CD4-positive, alpha-beta T cell treated with Interleukin-1 beta for 1 hour (primary cell): ENCODE data around the gene AK4.

Source experiments
- DNase-seq, 2 donors: peaks; one replicate each; pipeline ENCODE4 v3.0.0-alpha.2; 2020 to 2022

The AK4 gene

DNA sequence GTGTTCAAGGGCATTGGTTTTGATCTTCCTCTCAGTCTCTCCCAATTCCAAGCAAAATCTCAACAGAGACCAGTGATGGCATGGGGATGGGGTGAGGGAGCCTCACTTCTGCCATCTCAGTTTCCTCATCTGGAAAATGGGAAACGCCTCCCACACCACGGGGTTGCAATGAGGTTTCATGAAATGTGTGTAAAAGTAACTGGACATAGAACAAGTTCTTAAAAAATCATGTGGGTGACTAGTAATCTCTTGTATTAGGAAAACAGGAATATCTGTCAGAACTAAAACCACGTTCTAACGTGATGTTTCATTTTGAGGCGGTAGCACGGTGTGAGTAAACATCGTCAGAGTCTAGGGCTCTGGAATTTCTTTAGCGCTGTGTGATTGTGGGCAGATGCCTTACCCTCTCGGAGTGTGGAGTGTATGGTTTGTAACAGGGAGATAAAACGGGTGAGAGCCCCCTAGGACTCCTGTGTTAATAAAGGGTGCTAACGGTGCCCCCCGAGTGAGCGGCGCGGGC, 105.9 kb downstream of the AK4 start:
- no peak for DNase-seq

DNA sequence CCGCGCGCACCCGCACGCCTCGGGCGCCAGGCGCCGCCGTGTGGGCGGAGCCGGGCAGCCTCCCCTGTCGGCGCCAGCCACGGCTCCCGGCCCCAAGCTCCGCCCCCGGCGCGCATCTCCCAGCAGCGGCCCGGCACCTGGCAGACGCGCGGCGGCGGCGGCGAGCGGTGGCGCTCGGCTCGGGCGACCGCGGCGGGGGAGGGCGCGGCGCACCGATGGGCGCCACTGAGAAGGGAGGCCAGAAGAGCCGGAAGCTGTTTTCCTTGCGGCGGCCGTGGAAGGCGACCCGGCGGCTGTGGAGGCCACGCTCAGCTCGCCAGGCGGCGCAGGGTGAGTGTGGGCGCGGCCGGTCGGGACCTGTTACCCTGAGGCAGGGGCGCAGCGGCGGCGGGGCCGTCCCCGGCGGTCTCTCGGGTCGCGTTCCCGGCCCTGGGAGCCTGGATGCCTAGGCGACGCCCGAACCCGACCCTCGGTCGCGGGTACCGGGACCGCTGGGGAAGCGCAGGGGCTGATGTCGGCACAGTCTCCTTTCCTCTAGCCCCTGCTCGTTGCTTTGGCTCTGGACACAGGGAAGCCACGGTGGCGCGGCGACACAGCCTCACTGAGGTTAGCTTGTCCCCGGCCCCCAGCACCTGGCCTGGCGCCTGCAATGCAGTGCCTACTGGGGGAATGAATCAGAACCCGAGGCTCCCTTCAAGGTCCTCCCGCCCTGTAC, 106.5 kb downstream of the AK4 start:
- peak; percentile 85 to 86 for DNase-seq

DNA sequence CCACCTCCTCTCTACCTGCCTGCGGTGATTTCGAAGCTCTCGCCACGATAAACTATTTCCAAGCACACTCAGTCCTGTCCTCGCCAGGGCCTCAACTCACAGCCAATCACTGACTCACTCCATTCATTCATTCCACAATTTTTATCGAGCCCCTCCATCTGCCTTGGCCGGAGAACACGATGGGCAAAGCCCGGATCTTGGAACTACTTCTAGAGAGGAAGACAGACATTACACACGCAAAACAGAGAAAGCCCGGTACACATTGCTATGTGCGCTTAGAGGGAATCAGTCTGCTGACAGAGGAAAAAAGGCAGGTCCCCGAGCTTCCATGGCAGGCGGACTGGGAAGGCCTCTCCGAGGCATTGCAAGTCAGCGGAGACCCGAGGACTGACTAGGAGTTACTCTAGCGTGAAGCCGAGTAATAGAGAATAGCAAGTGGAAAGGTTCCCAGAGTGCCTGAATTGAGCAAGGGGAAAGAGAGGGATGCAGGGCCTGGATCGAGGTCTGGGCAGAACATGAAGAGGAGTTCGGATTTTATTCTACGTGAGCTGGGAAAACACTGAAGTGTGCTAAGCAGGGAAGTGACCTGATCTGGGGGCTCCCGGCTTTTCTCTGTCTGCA, 107.1 kb downstream of the AK4 start:
- DNase-seq: no peak

DNA sequence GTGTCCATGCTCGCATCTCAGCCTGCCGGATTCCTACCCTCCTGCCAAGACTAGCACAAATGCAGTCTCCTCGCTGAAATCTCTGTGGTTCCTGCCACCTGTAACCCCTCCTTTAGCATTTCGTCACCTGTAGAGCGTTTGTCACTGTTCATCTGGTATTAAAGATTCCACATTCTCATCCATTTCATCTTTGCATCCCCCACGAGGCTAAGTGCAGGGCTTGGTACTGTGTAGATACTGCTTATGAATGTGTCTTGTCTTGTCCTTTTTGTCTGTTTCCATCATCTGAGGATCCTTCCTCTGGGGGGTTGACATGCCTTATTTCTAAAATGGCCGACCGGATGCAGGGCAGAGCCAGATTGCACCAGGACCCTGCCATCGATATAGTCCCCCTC, 107.7 kb downstream of the AK4 start:
- DNase-seq: no peak

DNA sequence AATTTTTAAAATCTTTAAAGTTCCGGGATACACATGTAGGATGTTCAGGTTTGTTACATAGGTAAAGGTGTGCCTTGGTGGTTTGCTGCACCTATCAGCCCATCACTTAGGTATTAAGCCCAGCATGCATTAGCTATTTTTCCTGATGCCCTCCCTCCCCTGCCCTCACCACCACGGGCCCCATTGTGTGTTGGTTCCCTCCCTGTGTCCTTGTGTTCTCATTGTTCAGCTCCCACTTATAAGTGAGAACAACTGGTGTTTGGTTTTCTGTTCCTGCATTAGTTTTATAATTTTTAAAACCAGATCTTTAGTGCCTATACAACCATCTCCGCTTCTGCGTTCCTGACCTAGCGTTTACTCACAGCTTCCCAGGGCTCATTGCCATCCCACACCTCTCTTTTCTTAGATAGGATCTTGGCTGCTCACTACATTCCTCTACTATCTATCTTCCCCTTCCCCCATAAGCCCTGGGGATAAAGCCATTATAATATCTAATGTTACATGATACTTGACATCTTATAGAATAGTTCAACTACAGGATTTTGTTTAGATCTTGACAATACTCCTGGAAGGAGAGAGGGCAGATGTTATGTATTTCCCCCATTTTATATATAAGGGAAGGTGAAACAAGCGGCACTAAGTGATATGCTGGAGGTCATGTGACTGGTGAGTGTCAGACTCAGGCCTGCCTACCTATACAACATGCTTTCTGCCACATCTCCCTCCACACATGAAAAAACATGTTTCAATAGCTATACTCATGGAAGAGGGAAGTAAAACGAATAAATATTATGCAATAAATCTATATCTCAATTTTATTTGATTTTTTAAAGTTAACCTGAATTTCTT, 109.1 kb downstream of the AK4 start:
- DNase-seq: no peak

DNA sequence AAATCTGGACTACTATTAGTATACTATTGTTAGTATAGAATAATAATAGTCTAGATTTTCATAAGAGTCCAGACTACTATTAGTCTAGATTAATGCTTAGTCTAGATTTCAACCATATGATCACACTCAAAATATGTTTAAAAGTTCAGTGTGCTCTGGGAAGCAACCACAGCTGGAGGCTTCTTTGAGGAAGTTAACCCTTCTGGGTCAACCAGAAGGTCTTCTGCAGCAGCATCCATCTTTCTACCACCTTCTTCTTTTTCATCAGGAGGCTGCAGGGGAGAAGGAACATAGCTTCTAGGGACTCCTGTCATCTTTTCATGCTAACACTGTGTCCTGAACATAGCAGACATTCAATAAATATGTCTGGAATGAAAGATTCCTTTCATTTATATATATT, 110.1 kb downstream of the AK4 start:
- DNase-seq: no peak

DNA sequence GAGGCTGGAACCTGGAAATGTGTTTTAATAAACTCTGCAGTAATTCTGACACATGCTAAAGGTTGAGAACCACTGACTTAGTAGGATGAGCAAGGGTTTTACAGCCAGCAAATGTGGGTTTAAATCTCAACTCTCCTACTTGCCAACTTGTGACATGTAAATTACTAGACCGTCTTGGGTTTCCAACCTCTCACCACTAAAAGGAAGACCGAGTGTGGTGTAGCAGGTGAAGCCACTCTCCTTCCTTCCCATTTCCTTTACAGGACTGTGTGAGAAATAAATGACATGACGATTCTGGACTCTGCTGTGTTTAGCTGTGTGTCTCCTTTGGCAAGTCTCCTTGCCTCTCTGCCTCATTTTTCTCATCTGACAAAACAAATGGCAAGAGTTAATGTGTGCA, 111.8 kb downstream of the AK4 start:
- no peak for DNase-seq

DNA sequence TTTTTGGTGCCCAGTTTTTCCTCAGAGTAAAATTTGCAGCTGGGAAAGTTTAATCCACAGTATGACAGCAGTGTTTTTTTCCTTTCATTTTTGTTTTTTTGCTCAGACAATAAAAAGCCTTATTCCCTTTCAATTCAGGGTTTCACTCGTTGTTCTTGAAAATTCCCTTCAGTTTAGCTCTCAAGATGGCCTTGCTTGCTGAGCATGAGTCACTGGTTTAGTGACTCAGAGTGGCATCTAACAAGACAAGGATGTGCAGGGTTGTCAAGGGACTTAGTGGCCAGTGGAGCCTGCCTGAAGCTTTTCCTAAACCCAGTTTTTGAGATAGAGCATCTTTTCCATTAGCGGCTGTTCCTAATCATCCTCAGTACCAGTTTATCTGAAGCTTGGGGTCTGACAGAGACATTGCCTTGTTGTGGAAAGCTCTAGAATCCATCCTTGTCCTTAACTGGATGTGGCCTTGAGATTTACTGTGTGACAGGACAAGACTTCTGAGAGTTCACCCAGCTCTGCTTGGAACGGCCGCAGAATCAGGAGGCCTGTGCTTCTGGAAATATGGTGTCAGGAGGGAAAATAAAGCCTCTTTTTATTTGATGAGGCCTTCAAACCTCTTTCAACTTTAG, 113.0 kb downstream of the AK4 start:
- no peak for DNase-seq

DNA sequence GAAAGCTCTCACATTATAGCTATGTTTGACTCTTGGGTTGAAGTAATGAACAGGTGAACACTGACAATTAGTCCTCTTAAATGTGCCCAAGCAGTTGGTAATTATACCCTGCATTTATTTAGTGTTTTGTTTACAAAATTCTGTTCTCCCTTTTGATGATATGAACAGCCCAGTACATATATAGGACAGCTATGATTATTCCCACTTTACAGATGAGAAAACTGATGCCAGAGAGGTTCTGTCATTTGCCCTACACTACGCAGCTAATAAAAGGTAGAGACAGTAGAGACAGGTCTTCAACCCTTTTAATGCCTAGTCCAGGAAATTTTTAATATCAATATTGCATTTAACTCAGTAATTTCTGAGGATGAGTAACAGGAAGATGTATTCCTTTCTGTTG, 115.3 kb downstream of the AK4 start:
- no peak for DNase-seq

DNA sequence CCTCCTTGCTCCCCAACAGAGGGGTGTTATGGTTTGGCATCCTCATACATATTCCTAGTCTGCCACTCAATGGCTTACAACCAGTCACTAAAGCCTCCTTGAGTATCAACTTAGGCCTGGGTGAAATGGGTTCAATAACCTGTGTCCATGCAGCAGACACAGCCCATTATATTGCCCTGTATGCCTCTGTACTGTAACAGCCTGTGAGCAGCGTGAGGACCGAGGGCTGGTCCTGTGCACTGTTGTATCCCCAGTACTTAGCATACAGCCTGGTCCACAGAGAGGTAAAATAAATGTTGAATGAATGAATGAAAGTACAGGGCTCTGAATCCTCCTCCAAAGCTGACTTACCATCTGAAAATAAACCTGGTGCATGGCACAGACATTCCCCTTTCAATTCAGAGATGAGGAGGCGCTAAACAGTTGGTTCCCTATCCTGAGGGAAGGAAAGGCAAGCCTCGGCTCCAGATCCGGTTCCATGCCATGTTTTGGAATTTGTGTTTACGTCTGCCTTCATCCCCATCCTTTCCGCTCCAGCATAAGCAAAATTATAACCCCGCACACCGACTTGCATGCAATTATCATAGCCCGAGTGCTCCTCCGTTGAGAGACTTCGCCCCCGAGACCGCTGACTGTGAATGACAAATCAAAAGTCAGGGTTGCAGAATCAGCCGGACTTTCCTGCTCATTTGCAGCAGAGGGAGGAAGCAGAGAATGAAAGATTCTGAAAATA, 116.4 kb downstream of the AK4 start:
- DNase-seq: no peak

DNA sequence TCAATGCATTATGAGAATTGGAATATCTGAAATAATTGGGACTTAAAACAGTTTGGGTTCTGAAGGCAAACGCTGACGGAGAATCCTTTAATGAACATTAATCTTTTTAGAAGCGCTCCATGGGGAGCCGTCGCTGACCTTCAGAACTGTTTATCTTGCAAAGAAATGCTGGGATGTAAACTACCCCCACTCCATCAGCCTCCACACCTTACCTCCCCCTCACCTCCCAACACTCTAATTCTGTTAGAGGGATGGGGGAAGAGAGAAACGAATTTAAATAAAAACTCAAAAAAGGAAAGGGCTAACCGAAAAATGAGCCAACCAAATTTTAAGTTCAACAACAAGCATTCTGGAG, 117.3 kb downstream of the AK4 start:
- DNase-seq: no peak

DNA sequence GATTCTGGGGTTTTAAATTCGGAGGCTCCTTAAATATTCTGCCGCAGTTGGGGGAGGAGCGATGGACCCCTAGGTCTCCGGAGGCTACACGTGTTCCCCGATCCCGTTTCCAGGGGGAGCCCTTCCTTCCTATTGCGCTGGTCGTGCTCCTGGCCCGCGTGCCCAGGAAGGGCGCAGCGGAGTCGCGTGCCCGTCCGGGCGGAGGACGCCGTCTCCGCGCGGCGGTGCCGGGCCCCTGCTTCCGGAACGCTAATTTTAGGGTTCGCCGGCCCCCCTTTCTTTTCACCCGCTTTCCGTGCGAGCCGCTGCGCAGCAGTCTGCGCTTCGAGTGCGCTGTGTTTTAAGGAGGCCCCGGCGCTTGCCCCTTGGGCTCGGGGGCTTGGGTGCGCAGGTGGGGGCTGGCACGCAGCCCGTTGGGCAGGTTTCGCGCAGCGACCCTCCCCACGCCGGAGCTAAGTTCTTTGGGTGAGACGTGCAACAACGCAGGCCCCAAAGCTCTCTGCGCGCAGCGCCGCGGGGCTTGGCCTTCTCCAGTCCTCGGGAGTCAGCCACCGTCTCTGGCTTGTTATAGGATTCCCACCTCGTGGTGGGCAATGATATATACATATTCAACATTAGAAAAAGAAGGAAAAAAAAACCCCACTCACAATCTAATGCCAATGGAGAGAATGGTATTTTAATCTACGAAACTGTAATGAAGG, 117.8 kb downstream of the AK4 start:
- DNase-seq: peak; percentile 16 to 37

DNA sequence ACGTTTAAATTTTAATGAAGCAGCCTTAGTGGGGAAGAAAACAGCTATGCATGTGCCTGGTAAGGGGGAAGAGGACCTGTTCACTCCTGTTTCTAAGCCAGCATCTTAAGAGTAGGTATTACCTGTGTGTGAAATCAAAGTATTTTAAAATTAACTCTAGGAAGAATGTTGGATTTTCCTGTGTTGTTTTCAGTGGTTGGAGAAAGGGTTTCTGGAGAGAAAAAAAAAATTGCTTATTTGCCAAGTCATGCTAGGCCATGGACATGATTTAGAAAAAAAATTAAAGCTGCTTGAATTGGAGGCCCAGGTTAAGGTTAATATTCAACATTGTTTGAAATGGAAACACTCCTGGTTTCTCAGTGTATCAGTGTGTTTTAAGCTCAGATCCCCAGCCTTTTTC, 118.5 kb downstream of the AK4 start:
- DNase-seq: no peak

DNA sequence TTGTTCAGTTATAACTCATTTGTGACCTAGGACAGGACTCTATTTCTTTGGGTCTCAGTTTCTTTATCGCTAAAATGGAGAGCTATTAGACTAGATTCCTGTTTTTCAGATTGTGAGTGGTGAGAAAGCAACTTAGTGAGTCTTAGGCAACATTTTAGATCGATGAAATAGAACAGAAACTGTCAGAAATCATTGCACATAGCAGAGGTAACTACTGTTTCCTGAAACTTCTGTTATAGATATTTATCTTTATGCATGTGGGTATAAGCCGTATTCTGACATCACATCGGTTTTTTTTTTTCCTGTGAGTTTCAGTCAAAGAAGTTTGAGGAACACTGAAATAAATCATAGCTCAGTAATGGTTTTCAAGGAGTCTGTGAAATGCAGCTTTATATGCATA, 119.3 kb downstream of the AK4 start:
- no peak for DNase-seq

DNA sequence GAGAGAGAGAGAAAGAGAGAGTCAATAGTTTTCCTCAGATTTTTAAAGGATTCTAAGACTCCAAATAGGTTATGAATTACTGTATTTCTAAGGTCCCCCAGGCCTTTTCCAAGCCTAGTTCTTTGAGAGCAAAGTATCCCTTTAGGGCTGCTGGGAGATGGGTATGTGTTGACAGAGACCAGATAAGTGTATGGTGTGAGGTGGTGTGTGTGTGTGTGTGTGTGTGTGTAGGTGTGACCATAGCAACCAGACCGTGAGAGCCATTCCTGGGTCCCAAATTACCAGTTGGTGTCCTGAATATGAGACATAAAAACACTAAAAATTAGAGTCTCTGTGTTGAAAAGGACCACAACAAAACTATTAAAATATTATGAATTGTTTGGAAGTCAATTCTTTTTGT, 119.7 kb downstream of the AK4 start:
- no peak for DNase-seq

DNA sequence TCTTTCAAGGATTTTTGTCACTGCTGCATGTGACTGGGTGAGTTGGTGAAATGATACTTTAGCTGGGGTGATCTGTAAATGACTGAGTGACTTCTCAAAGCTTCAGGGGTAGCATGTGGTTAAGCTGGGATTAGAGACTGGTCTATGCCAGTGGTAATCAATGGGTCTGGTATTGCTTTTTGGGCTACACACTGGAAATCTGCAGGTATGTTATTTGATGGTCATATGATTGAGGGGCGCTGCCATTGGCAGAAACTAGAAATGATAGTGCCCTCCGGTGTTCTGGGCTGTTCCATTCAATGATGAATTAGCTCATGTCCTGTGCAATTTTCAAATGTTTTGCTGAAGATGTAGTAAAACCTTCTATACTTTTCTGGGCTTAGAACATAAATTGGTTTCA, 121.6 kb downstream of the AK4 start:
- DNase-seq: no peak

DNA sequence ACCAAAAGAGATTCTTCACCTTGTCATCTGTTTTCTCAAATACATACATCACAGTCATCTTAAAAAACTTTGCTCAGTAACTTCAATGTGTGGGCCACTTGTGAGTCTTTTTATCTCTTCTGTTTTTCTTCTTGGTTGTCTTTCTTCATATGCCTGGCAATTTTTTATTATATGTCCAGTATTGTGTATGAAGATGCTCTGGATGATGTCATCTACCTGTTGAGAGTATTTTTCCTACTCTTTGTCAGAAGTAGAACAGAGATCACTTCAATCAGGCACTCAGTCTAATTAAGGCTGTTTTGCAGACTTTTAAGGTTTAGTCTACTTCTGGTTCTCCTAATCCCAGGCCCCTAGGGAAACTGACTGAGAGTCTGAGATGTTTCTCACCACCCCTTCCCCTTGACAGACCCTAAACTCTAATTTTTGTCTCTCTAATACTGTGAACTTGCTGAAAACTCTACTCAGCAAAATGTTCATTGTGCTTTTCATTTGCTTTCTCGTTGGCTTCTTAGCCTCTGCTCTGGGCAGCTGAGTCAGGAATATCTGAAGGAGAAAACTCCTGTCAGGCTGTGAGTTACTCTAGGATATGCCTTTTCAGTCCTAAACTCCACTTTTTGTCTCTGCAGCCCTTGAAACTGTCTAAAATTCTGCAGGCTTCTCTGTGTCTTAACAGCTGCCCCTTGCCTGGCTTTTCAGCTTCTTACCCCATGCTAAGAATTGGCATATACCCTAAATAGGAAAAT, 128.4 kb downstream of the AK4 start:
- no peak for DNase-seq

DNA sequence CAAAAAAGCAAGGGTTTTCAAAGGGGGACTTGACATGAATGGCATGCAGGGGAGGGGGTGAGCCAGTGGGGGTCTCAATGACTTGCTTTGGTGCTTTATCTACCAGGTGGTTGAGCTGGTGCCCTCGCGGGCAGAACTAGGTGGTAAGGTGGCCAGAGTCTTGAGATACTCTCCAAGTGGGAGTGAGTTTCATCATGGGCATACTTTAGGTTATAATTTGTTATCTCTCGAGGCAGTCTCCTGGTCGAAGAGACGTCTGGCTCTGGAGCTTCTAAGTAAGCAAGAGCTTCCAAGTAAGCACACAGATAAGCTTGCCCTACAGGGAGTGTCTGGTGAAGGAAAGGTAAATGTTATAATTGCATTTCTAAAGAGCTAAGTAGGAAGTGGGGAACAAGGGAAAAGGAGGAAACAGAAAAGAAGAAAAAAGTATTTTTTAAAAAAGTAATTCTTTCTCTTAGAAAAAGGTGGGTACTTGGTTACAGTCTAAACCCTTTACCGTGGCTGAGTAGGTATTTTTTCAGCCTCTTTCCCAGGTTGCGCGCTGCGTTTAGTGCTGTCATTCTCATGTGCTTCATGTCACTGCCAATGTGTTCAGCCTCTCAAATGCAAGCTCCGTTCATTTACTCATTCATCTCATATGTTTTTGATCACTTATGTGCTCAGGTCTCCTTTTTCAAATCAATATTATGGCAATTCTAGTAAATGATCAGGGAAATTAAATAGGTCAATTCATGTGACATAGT, 129.8 kb downstream of the AK4 start:
- DNase-seq: no peak

DNA sequence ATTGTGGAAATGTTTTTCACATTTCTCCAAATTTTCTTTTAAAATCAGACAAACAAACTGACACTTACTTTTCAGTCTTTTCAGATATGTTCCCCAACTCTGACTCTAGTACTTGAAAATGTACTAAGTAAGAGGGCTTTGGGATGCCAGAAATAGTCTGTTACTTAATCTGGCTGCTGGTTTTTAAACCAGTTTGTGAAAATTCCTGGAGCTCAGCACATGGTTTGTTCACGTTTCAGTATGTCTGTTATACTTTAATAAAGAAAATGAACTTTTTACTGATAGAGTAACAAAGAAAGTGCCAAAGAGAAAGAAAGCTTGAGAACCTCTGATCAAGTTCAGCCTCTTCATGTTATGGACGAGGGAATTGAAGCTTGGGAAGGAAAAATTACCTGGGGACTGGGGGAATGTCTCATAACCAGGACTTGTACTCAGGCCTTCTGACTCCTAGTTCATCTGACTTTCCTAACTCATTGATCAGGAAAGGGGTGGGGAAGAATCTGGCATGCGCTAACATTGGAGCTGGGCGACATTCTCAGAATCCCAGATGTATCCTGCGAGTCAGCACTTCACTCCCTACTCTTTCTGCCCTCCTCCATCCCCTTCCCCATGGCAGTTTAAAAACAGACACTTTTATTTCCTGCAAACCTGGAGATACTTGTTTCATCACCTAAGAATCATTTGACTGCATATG, 130.5 kb downstream of the AK4 start:
- DNase-seq: no peak
